GM21381 (cell line): ENCODE data around the gene ENDOG.
A peak's percentile ranks its signal among the peaks of the same experiment; 100 is the strongest.
"Not testable (repeated sequence)": the region's sequence is repeated elsewhere in the genome, so short reads cannot be mapped to it uniquely, and the experiment has no call there.

ENCODE experiments used
- ATAC-seq: cut with Tn5 transposase; IDR thresholded peaks from one replicate; pipeline ENCODE4 v1.9.1; 2021; ENCODE audit warnings: mild to moderate bottlenecking, moderate library complexity; ENCODE audit not compliant: unreplicated experiment

ENDOG gene

GRCh38 chr9:128828267-128828666, 10.0 kb downstream of the ENDOG start:
- no peak for ATAC-seq

GRCh38 chr9:128828719-128829452, 10.6 kb downstream of the ENDOG start:
- ATAC-seq = peak; percentile 3

GRCh38 chr9:128829477-128830251, 11.4 kb downstream of the ENDOG start, which contains the start of gene SPOUT1:
SPOUT1 (minus strand) TSS chr9:128829794; CDS start chr9:128829780, 14 bp downstream.
- peak; percentile 99 for ATAC-seq

- ATAC-seq = no peak
Observed at GRCh38 chr9:128833696-128834095, 15.4 kb downstream of the ENDOG start.

- ATAC-seq = no peak
Observed at GRCh38 chr9:128835246-128836210, 17.2 kb downstream of the ENDOG start.

- no peak for ATAC-seq
Observed at GRCh38 chr9:128836509-128837145, 18.3 kb downstream of the ENDOG start.

- no peak for ATAC-seq
Observed at GRCh38 chr9:128838338-128838737, 20.0 kb downstream of the ENDOG start.

- ATAC-seq = no peak
Observed at GRCh38 chr9:128840524-128840923, 22.2 kb downstream of the ENDOG start.

- no peak for ATAC-seq
Observed at GRCh38 chr9:128841694-128842492, 23.6 kb downstream of the ENDOG start.

- not testable (repeated sequence) for ATAC-seq
Observed at GRCh38 chr9:128843171-128843570, 24.9 kb downstream of the ENDOG start.

- no peak for ATAC-seq
Observed at GRCh38 chr9:128845186-128845931, 27.1 kb downstream of the ENDOG start.

- ATAC-seq = no peak
Observed at GRCh38 chr9:128846680-128847030, 28.4 kb downstream of the ENDOG start.

GRCh38 chr9:128847803-128848202, 29.5 kb downstream of the ENDOG start:
- ATAC-seq = no peak

- ATAC-seq = not testable (repeated sequence)
Observed at GRCh38 chr9:128851024-128851423, 32.7 kb downstream of the ENDOG start.

- not testable (repeated sequence) for ATAC-seq
Observed at GRCh38 chr9:128851779-128852600, 33.7 kb downstream of the ENDOG start.

GRCh38 chr9:128852646-128853045, 34.3 kb downstream of the ENDOG start:
- not testable (repeated sequence) for ATAC-seq

- not testable (repeated sequence) for ATAC-seq
Observed at GRCh38 chr9:128854454-128854853, 36.2 kb downstream of the ENDOG start.

GRCh38 chr9:128858476-128858875, 40.2 kb downstream of the ENDOG start:
- not testable (repeated sequence) for ATAC-seq
